Measurements from ENCODE around the gene DPP6.

DPP6 gene

DNA sequence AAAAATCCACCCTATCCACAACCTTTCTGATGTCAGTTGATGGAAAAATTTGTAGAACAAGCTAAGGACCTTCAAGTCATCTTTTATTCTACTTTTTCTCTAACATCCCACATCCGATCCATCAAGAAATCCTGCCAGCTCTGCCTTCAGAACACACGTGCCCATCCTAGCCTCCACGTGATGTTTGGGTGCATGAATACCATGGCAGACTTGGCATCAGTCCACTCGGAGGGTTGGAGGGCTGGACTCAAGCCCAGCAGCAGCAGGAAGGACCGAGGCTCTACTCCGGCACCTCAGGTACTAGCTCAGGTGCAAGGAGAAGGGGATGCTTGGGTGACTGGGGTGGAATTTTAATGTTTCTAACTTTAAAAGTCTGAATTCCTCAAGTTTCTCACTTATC is 428.6 kb downstream of the DPP6 start:
- no peak overlapping the region for H3K27ac ChIP-seq (ENCODE audit: low read depth, low read length)
- no peak overlapping the region for H4K5ac ChIP-seq (ENCODE audit: low read length)
- H3K79me2 ChIP-seq (ENCODE audit: control insufficient read depth, insufficient read depth, low read length) = no peaks in the 10 kb centered on the region
- H3K36me3 ChIP-seq (ENCODE audit: control insufficient read depth, insufficient read depth, low read length) = no peaks in the 10 kb centered on the region
- H3K4me2 ChIP-seq (ENCODE audit: low read length) = no peak overlapping the region
- no peak overlapping the region for H2AK5ac ChIP-seq (ENCODE audit: low read length)
- H2BK15ac ChIP-seq (replicated peaks; ENCODE audit: low read depth) = no peak overlapping the region
- no peak overlapping the region for H3K18ac ChIP-seq (ENCODE audit: low read length)
- DNase-seq = no peak
- no peaks in the 10 kb centered on the region for H3K27me3 ChIP-seq (ENCODE audit: insufficient read depth, low read length, poor library complexity)
- H3K23ac ChIP-seq (ENCODE audit: low read length) = no peak overlapping the region
- no peaks in the 10 kb centered on the region for H3K79me1 ChIP-seq (ENCODE audit: low read length)
- H4K8ac ChIP-seq (ENCODE audit: low read depth, low read length) = no peak overlapping the region
- WGBS (ENCODE audit: extremely low coverage, insufficient coverage, low lambda C conversion rate) = no CpG with 5 or more reads among the region's 6 CpGs
- H3K4ac ChIP-seq (ENCODE audit: low read depth, low read length) = no peak overlapping the region
- no peak overlapping the region for H2BK120ac ChIP-seq (ENCODE audit: low read depth, low read length)
- H3K56ac ChIP-seq (ENCODE audit: low read length) = no peak overlapping the region
- no peak overlapping the region for H3K4me3 ChIP-seq (ENCODE audit: low read length)
- no peaks in the 10 kb centered on the region for H3K4me1 ChIP-seq (ENCODE audit: control insufficient read depth, low read depth, low read length)
- no peak overlapping the region for H3K9ac ChIP-seq (ENCODE audit: low read length)
- no peak overlapping the region for H2BK5ac ChIP-seq (ENCODE audit: low read length)

GRCh38 chr7:154482863-154483262 is 430.7 kb downstream of the DPP6 start:
- Histone ChIP-seq H3K23ac (ENCODE audit: low read length) (no peak overlapping the region), H3K4me2 (ENCODE audit: low read length) (no peak overlapping the region), H4K5ac (ENCODE audit: low read length) (no peak overlapping the region), H3K9ac (ENCODE audit: low read length) (no peak overlapping the region), H3K18ac (ENCODE audit: low read length) (no peak overlapping the region), H3K4ac (ENCODE audit: low read depth, low read length) (no peak overlapping the region), H3K4me3 (ENCODE audit: low read length) (no peak overlapping the region), H3K27ac (ENCODE audit: low read depth, low read length) (no peak overlapping the region), H2AK5ac (ENCODE audit: low read length) (no peak overlapping the region), H3K79me1 (ENCODE audit: low read length) (no peaks in the 10 kb centered on the region), H2BK120ac (ENCODE audit: low read depth, low read length) (no peak overlapping the region), H4K8ac (ENCODE audit: low read depth, low read length) (no peak overlapping the region), H3K4me1 (ENCODE audit: control insufficient read depth, low read depth, low read length) (no peaks in the 10 kb centered on the region), H2BK15ac (replicated peaks; ENCODE audit: low read depth) (no peak overlapping the region), H3K56ac (ENCODE audit: low read length) (no peak overlapping the region), H3K79me2 (ENCODE audit: control insufficient read depth, insufficient read depth, low read length) (no peaks in the 10 kb centered on the region), H3K27me3 (ENCODE audit: insufficient read depth, low read length, poor library complexity) (no peaks in the 10 kb centered on the region), H3K36me3 (ENCODE audit: control insufficient read depth, insufficient read depth, low read length) (no peaks in the 10 kb centered on the region), H2BK5ac (ENCODE audit: low read length) (no peak overlapping the region)
- WGBS (ENCODE audit: extremely low coverage, insufficient coverage, low lambda C conversion rate) = no CpG with 5 or more reads among the region's 11 CpGs
- DNase-seq = no peak

DNA sequence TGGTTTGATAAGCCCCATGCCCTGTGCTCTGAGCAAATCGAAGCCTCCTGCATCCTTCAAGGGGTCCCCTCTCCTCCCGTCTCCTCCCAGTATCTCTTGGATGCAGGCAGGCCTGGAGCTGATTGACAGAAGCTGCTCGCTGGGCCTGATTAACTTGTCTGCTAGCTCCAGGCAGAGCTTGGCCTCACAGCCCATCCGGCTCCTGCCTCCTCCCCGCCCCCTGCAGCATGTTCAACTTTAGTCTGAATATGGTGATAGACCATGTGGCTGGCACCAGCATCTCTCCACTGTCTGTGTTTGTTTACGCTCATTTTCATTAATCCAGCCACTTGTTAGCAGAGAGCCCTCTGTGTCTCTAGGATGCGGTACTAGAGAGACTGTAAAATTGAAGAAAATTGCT is 432.2 kb downstream of the DPP6 start:
- Histone ChIP-seq H3K9ac (ENCODE audit: low read length) (no peak overlapping the region), H3K4me3 (ENCODE audit: low read length) (no peak overlapping the region), H3K4me2 (ENCODE audit: low read length) (no peak overlapping the region), H3K56ac (ENCODE audit: low read length) (no peak overlapping the region), H3K36me3 (ENCODE audit: control insufficient read depth, insufficient read depth, low read length) (no peaks in the 10 kb centered on the region), H4K5ac (ENCODE audit: low read length) (no peak overlapping the region), H2AK5ac (ENCODE audit: low read length) (no peak overlapping the region), H2BK15ac (replicated peaks; ENCODE audit: low read depth) (no peak overlapping the region), H3K27ac (ENCODE audit: low read depth, low read length) (no peak overlapping the region), H3K18ac (ENCODE audit: low read length) (no peak overlapping the region), H3K79me1 (ENCODE audit: low read length) (no peaks in the 10 kb centered on the region), H3K79me2 (ENCODE audit: control insufficient read depth, insufficient read depth, low read length) (no peaks in the 10 kb centered on the region), H3K23ac (ENCODE audit: low read length) (no peak overlapping the region), H3K4ac (ENCODE audit: low read depth, low read length) (no peak overlapping the region), H4K8ac (ENCODE audit: low read depth, low read length) (no peak overlapping the region), H3K4me1 (ENCODE audit: control insufficient read depth, low read depth, low read length) (no peaks in the 10 kb centered on the region), H3K27me3 (ENCODE audit: insufficient read depth, low read length, poor library complexity) (no peaks in the 10 kb centered on the region), H2BK120ac (ENCODE audit: low read depth, low read length) (no peak overlapping the region), H2BK5ac (ENCODE audit: low read length) (no peak overlapping the region)
- no CpG with 5 or more reads among the region's 7 CpGs for WGBS (ENCODE audit: extremely low coverage, insufficient coverage, low lambda C conversion rate)
- peak; percentile 10 for DNase-seq

- H3K18ac ChIP-seq (ENCODE audit: low read length) = no peak overlapping the region
- no peak overlapping the region for H4K8ac ChIP-seq (ENCODE audit: low read depth, low read length)
- H3K23ac ChIP-seq (ENCODE audit: low read length) = no peak overlapping the region
- H3K4me1 ChIP-seq (ENCODE audit: control insufficient read depth, low read depth, low read length) = no peaks in the 10 kb centered on the region
- no peak overlapping the region for H3K56ac ChIP-seq (ENCODE audit: low read length)
- no peaks in the 10 kb centered on the region for H3K36me3 ChIP-seq (ENCODE audit: control insufficient read depth, insufficient read depth, low read length)
- H3K79me2 ChIP-seq (ENCODE audit: control insufficient read depth, insufficient read depth, low read length) = no peaks in the 10 kb centered on the region
- no peak overlapping the region for H2AK5ac ChIP-seq (ENCODE audit: low read length)
- H3K27me3 ChIP-seq (ENCODE audit: insufficient read depth, low read length, poor library complexity) = no peaks in the 10 kb centered on the region
- H3K4me3 ChIP-seq (ENCODE audit: low read length) = no peak overlapping the region
- no CpG with 5 or more reads among the region's 4 CpGs for whole genome bisulfite sequencing (ENCODE audit: extremely low coverage, insufficient coverage, low lambda C conversion rate)
- no peak overlapping the region for H3K27ac ChIP-seq (ENCODE audit: low read depth, low read length)
- no peak overlapping the region for H3K4me2 ChIP-seq (ENCODE audit: low read length)
- DNase-seq = no peak
- H3K9ac ChIP-seq (ENCODE audit: low read length) = no peak overlapping the region
- no peak overlapping the region for H2BK5ac ChIP-seq (ENCODE audit: low read length)
- no peaks in the 10 kb centered on the region for H3K79me1 ChIP-seq (ENCODE audit: low read length)
- H3K4ac ChIP-seq (ENCODE audit: low read depth, low read length) = no peak overlapping the region
- H4K5ac ChIP-seq (ENCODE audit: low read length) = no peak overlapping the region
- no peak overlapping the region for H2BK15ac ChIP-seq (replicated peaks; ENCODE audit: low read depth)
- no peak overlapping the region for H2BK120ac ChIP-seq (ENCODE audit: low read depth, low read length)
These were observed 432.7 kb downstream of the DPP6 start for GRCh38 chr7:154484943-154485342.

- DNase-seq = no peak
- Histone ChIP-seq H2BK5ac (ENCODE audit: low read length) (no peak overlapping the region), H3K18ac (ENCODE audit: low read length) (no peak overlapping the region), H3K4ac (ENCODE audit: low read depth, low read length) (no peak overlapping the region), H3K27me3 (ENCODE audit: insufficient read depth, low read length, poor library complexity) (no peaks in the 10 kb centered on the region), H2BK120ac (ENCODE audit: low read depth, low read length) (no peak overlapping the region), H3K79me1 (ENCODE audit: low read length) (no peaks in the 10 kb centered on the region), H3K36me3 (ENCODE audit: control insufficient read depth, insufficient read depth, low read length) (no peaks in the 10 kb centered on the region), H4K5ac (ENCODE audit: low read length) (no peak overlapping the region), H3K79me2 (ENCODE audit: control insufficient read depth, insufficient read depth, low read length) (no peaks in the 10 kb centered on the region), H3K4me3 (ENCODE audit: low read length) (no peak overlapping the region), H3K23ac (ENCODE audit: low read length) (no peak overlapping the region), H3K9ac (ENCODE audit: low read length) (no peak overlapping the region), H3K4me2 (ENCODE audit: low read length) (no peak overlapping the region), H2AK5ac (ENCODE audit: low read length) (no peak overlapping the region), H4K8ac (ENCODE audit: low read depth, low read length) (no peak overlapping the region), H2BK15ac (replicated peaks; ENCODE audit: low read depth) (no peak overlapping the region), H3K56ac (ENCODE audit: low read length) (no peak overlapping the region), H3K4me1 (ENCODE audit: control insufficient read depth, low read depth, low read length) (no peaks in the 10 kb centered on the region), H3K27ac (ENCODE audit: low read depth, low read length) (no peak overlapping the region)
- WGBS (ENCODE audit: extremely low coverage, insufficient coverage, low lambda C conversion rate) = no CpG with 5 or more reads among the region's 4 CpGs
These were observed 437.7 kb downstream of the DPP6 start for GRCh38 chr7:154489897-154490296.

GRCh38 chr7:154493594-154493993 is 441.4 kb downstream of the DPP6 start:
- Histone ChIP-seq H3K18ac (ENCODE audit: low read length) (no peak overlapping the region), H3K79me2 (ENCODE audit: control insufficient read depth, insufficient read depth, low read length) (no peaks in the 10 kb centered on the region), H3K56ac (ENCODE audit: low read length) (no peak overlapping the region), H2BK5ac (ENCODE audit: low read length) (no peak overlapping the region), H3K9ac (ENCODE audit: low read length) (no peak overlapping the region), H3K27me3 (ENCODE audit: insufficient read depth, low read length, poor library complexity) (no peaks in the 10 kb centered on the region), H3K23ac (ENCODE audit: low read length) (no peak overlapping the region), H3K79me1 (ENCODE audit: low read length) (no peaks in the 10 kb centered on the region), H3K36me3 (ENCODE audit: control insufficient read depth, insufficient read depth, low read length) (no peaks in the 10 kb centered on the region), H3K27ac (ENCODE audit: low read depth, low read length) (no peak overlapping the region), H2BK15ac (replicated peaks; ENCODE audit: low read depth) (no peak overlapping the region), H2BK120ac (ENCODE audit: low read depth, low read length) (no peak overlapping the region), H4K8ac (ENCODE audit: low read depth, low read length) (no peak overlapping the region), H2AK5ac (ENCODE audit: low read length) (no peak overlapping the region), H3K4ac (ENCODE audit: low read depth, low read length) (no peak overlapping the region), H3K4me3 (ENCODE audit: low read length) (no peak overlapping the region), H4K5ac (ENCODE audit: low read length) (no peak overlapping the region), H3K4me2 (ENCODE audit: low read length) (no peak overlapping the region), H3K4me1 (ENCODE audit: control insufficient read depth, low read depth, low read length) (no peaks in the 10 kb centered on the region)
- no peak for DNase-seq
- WGBS (ENCODE audit: extremely low coverage, insufficient coverage, low lambda C conversion rate) = no CpG with 5 or more reads among the region's 5 CpGs
